SK-N-MC (cell line): ENCODE measurements around the gene EVL.

ENCODE experiments used
- EZH2 ChIP-seq: fragments of 200-600 bp; sonication (generic); IDR thresholded peaks from one replicate; pipeline ENCODE4 v1.6.1; 2017; ENCODE audit warnings: antibody characterized with exemption
- POLR2AphosphoS5 ChIP-seq: IDR thresholded peaks from 2 replicates; pipeline ENCODE4 v1.6.1; 2012; ENCODE audit warnings: mild to moderate bottlenecking, low read depth, low read length, borderline replicate concordance

DNA sequence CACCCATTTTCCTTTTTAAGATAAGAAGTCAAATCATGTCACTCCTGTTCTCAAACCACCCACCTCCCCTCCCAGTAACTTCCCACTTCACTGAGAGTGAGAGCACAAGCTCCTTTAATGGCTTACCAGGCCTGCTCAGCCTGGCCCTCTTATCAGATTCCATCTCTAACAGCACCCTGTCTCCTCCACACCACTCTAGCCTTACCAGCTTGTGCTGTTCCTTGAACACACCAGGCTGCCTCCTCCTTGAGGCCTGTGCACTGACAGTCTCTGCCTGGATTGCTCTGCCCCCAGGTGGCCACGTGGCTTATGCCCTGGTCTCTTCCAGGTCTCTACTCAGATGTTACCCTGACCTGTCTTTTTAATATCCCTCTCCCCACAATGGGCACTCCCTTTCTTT lies 40.1 kb upstream of the EVL start:
- TF ChIP-seq EZH2 (no peak), POLR2AphosphoS5 (no peak)
